NCI-H2029 treated with DMSO at 0.1 percent for 48 hours (cell line): ENCODE data around the gene TRIM41.
"Not testable (repeated sequence)": the region's sequence is repeated elsewhere in the genome, so short reads cannot be mapped to it uniquely, and the experiment has no call there.

ENCODE experiments used
- DNase-seq: peaks from one replicate; lab custom pipeline; 2025; lab: John Stamatoyannopoulos, UW

The TRIM41 gene

GRCh38 chr5:181192337-181193046, 30.6 kb upstream of the TRIM41 start:
- no peak for DNase-seq

DNA sequence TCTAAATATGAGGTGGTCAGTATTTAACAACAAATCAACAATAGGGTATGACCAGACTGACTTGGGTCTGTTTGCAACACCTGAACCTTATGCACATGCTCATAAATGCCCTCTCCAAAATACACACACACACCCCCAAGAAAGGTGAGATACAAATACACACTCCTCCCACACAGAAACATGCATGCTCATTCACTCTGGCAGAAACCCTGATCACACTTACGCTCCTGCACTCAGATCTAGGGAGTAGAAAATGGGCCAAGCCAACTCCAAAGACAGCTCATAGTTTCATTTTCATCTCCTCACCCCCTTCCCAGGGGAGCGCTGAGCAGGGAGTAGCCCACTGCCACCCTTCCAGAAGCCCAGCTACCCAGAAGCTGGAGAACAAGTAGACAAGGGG, 29.4 kb upstream of the TRIM41 start:
- no peak for DNase-seq

DNA sequence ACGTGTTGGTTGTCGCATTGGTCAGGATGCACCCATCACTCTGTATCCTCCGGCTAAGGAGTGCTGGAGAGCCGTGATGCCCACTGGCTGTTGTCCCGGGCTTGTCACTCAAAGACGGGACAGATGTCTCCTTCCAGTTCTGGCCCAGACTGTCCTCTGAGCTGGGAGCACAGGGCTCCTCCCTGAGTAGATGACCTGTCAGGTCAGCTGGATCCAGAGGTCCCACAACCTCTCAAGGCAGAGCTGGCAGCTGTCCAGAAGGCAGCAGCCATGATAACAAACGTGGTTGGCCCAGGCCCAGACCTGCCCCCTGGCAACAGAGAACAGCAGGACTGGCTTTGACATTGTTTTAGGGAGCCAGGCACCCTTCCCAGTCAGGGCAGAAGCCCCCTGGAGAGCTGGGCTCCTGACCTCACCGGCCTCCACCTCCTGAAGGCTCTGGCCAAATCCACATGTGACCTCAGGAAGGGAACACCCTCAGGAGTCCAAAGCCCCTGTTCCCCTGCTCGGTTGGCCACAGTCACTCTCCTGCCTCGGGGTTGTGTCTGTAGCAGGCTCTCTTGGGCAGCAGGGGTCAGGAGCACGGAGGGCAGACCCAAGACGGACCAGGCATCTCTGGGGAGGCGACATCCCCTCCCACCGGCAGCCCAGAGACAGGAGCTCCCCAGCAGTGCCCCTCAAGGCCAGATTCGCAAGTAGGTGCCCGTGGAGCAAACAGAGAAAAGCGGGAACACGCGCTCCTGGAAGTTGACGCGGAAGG, 28.4 kb upstream of the TRIM41 start:
- no peak for DNase-seq

- no peak for DNase-seq
Measured at GRCh38 chr5:181195249-181195761, 27.8 kb upstream of the TRIM41 start.

DNA sequence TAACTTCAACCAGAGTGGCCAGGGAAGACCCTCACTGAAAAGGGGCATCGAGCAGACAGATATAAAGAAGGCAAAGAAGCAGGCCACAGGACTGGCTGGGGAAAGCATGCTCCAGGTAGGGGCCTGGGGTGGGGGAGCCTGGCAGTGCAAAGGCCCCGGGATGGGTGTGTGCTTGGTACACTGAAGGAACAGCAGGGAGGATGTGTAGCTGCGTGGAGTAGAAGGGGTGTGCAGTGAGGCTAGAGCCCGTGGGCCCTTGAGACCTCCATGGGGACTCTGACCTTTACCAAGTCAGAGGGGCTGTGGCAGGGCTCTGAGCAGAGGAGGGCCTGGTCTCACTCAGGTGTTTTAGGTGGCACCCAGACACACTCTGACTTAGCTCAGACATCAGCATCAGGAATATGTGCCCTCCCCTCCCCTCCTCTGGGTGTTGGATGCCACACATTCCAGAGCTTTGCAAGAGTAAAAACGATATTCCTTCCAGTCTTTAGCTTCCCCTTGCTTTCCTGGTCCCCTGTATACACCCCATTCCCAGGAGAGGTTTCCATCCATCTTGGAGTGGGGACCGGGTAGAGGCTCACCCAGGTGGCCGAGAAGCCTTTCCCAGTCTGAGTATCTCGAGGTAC, 25.6 kb upstream of the TRIM41 start:
- no peak for DNase-seq

GRCh38 chr5:181198106-181198685, 24.9 kb upstream of the TRIM41 start:
- no peak for DNase-seq

GRCh38 chr5:181198905-181199519, 24.1 kb upstream of the TRIM41 start:
- no peak for DNase-seq

DNA sequence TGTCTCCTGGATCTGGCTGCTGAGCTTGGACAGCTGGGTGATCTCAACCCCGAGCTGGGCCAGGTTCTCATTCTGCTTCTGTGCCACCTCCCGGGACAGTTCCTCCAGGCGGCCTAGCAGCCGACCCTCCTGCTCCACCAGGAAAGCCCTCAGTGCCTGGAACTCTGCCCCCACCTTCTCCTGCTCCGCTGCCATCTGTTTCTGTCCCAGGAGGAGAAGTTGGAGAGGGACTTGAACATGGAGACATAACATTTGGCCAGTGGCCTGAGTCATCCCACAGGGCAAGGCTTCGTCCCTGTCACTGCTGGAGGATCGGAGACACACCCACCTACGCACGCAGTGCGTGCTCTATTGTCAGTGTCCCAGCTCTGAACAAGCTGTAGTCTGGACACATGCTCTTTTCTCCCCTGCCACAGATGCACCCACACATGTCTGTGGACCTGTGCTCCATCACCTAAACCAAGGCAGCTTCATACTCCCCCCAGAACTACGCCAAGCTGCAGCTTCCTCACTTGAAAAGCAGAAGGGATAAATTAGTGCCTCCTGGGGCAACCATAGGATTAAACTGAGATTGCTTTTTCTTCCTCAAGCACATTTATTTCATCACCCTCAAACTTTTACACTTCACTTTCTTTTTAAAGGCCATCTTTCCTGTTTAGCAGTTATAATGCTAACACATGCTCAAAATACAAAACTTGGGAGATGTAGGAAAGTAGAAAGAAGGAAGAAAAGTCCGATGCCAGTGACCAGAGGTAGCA, 23.0 kb upstream of the TRIM41 start:
- DNase-seq, result no peak

GRCh38 chr5:181200816-181201215, 22.3 kb upstream of the TRIM41 start:
- DNase-seq, result no peak

DNA sequence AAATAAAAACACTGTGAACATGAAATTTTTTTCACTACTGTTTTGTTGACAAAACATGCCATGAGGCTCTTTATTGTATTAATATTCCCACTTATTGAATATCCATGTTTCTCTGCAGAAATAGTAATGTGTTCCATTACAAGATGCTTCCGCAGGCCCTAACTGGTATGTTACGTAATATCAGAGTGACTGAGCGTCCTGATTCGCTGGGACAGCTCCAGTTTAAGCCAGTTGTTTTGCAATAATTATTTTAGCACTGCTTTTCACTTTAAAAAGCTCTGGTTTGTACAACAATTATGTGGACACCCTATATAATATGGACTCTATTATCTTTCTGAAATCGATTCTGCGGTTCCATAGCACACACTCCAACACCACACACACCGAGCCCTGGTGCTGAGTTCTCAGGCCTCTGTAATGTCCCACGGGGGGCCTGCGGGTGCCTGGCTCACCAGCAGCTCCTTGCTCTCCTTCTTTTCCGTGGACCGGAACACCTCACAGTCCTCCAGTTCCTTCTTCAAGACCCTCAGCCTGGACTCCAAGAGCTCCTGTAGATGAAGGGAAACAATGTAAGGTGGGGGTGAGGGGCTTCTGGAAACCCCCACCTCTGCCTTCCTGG, 19.9 kb upstream of the TRIM41 start:
- no peak for DNase-seq

- no peak for DNase-seq
Measured at GRCh38 chr5:181203777-181204112, 19.3 kb upstream of the TRIM41 start.

- no peak for DNase-seq
Measured at GRCh38 chr5:181204113-181204825, 18.8 kb upstream of the TRIM41 start.

GRCh38 chr5:181204826-181205760, 18.0 kb upstream of the TRIM41 start, which contains the start of gene TRIM7:
Gene TRIM7 (minus strand): TSS chr5:181205196. CDS start chr5:181205110, 86 bp downstream.
- no peak for DNase-seq

- DNase-seq, result no peak
Measured at GRCh38 chr5:181205761-181206649, 17.1 kb upstream of the TRIM41 start.

- no peak for DNase-seq
Measured at GRCh38 chr5:181207214-181207959, 15.7 kb upstream of the TRIM41 start.

GRCh38 chr5:181207960-181208253, 15.2 kb upstream of the TRIM41 start:
- no peak for DNase-seq

GRCh38 chr5:181209006-181209405, 14.1 kb upstream of the TRIM41 start:
- not testable (repeated sequence) for DNase-seq

DNA sequence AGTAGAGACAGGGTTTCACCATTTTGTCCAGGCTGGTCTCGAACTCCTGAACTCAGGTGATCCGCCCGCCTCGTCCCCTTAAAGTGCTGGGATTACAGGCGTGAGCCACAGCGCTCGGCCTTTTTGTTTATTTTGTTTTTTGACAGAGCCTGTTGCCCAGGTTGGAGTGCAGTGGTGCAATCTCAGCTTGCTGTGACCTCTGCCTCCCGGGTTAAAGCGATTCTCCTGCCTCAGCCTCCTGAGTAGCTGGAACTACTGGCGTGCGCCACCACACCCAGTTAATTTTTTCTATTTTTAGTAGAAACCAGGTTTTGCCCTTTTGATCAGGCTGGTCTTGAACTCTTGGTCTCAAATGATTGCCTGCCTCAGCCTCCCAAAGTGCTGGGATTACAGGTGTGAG, 12.9 kb upstream of the TRIM41 start:
- not testable (repeated sequence) for DNase-seq
